ENCODE measurements around the gene KDM5B.

The KDM5B gene

DNA sequence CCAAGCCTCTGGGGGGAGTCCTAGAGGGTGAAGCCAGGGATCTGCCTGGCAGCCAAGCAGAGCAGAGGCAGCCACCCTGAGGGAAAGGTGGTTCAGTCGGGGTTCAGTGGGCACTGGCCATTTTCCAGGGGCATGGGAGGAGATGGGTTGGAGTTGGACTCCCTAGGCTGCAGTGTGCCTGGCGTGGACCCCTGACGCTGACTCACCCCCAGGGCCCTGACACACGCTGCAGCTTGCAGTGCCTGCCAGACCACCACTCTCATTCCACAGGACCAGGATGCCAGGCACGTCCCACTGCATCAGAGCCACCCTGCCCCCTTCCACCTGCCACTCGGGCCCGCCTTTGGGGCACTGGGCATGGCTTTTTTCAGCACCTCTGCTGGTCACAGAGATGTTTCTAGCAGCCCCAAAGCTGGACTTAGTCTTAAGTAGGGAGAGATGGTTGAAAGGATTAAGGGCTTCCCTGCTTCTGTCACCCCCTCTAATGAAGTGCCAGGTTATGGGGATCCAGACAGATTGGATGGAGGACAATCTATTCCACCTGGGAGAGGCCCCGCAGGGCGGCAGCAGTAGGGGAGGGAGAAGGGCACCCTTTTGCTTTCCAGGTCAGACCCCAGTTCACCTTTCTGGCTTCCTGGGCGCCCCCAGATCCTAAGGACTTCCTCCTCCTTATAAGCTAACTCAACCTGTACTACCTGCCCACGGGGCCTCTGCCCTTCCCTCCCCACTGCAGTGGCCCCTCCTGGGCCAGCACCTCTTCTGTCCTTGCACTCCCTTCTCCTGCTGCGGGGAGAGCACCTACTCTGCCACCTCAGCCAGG, 99.6 kb downstream of the KDM5B start:
- Histone ChIP-seq H3K27me3 (ENCODE audit: control insufficient read depth in 5 of 5, insufficient read depth in 4 of 5, low read length in 5 of 5) (peaks cover 40 to 78% (median 65%) of the 10 kb centered on the region in 5 donors), H3K27ac (ENCODE audit: low read depth, low read length) (no peak overlapping the region), H3K9ac (ENCODE audit: low read length in 5 of 5) (no peak overlapping the region), H3K9me3 (ENCODE audit: control insufficient read depth in 5 of 5, low read length in 5 of 5) (no peaks in the 10 kb centered on the region), H3K4me3 (ENCODE audit: low read depth in 1 of 5, low read length in 5 of 5) (no peak overlapping the region), H3K4me1 (ENCODE audit: control insufficient read depth in 5 of 5, insufficient read depth in 5 of 5, low read length in 5 of 5) (peaks cover 0 to 16% (median 16%) of the 10 kb centered on the region in 5 donors), H3K36me3 (ENCODE audit: control insufficient read depth in 5 of 5, insufficient read depth in 5 of 5, low read length in 5 of 5) (no peaks in the 10 kb centered on the region)

DNA sequence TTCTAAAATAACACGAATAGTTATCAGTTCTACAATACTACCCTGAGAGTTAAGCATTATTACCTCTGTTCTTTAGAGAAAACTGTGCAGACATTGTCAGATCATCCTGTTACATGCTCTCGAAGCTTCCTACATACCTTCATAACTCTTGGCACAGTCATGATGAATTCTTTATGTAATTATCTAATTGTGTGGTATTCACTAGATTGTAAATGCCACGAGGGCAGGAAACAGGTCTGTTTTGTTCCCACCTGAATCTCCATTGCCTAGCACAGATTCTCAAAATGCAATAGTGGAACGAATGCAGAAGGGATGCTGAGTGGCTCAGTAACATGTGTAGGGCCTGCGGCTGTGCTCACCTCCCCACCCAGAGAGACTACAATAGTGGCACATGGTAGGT, 101.4 kb downstream of the KDM5B start:
- Histone ChIP-seq H3K27me3 (ENCODE audit: control insufficient read depth in 5 of 5, insufficient read depth in 4 of 5, low read length in 5 of 5) (peaks cover 40 to 86% (median 72%) of the 10 kb centered on the region in 5 donors), H3K9me3 (ENCODE audit: control insufficient read depth in 5 of 5, low read length in 5 of 5) (no peaks in the 10 kb centered on the region), H3K9ac (ENCODE audit: low read length in 5 of 5) (no peak overlapping the region), H3K4me1 (ENCODE audit: control insufficient read depth in 5 of 5, insufficient read depth in 5 of 5, low read length in 5 of 5) (peaks cover 0 to 16% (median 16%) of the 10 kb centered on the region in 5 donors), H3K27ac (ENCODE audit: low read depth, low read length) (no peak overlapping the region), H3K36me3 (ENCODE audit: control insufficient read depth in 5 of 5, insufficient read depth in 5 of 5, low read length in 5 of 5) (no peaks in the 10 kb centered on the region), H3K4me3 (ENCODE audit: low read depth in 1 of 5, low read length in 5 of 5) (no peak overlapping the region)

DNA sequence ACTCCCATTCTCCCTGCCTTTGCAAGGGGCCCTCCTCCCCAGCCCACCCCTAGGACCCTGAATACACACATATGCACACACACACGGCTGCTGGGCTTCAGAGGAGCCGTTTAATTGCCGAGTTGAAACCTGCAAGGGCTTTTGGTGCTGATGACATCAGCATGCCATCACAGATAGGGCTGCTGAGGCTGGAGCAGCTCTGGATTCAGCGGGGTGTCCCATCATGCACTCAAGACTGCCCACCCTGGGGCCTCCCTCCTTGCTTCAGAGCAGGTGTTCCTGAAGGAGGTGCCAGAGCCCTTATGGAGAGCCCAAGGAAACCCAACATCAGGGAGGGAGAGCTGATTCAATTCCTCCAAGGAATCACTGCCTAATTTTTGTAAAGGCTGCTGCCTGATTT, 103.6 kb downstream of the KDM5B start:
- Histone ChIP-seq H3K36me3 (ENCODE audit: control insufficient read depth in 5 of 5, insufficient read depth in 5 of 5, low read length in 5 of 5) (no peaks in the 10 kb centered on the region), H3K9me3 (ENCODE audit: control insufficient read depth in 5 of 5, low read length in 5 of 5) (no peaks in the 10 kb centered on the region), H3K27ac (ENCODE audit: low read depth, low read length) (no peak overlapping the region), H3K27me3 (ENCODE audit: control insufficient read depth in 5 of 5, insufficient read depth in 4 of 5, low read length in 5 of 5) (peaks cover 34 to 70% (median 52%) of the 10 kb centered on the region in 5 donors), H3K9ac (ENCODE audit: low read length in 5 of 5) (no peak overlapping the region), H3K4me1 (ENCODE audit: control insufficient read depth in 5 of 5, insufficient read depth in 5 of 5, low read length in 5 of 5) (peaks cover 0 to 6% (median 4%) of the 10 kb centered on the region in 5 donors), H3K4me3 (ENCODE audit: low read depth in 1 of 5, low read length in 5 of 5) (no peak overlapping the region)

DNA sequence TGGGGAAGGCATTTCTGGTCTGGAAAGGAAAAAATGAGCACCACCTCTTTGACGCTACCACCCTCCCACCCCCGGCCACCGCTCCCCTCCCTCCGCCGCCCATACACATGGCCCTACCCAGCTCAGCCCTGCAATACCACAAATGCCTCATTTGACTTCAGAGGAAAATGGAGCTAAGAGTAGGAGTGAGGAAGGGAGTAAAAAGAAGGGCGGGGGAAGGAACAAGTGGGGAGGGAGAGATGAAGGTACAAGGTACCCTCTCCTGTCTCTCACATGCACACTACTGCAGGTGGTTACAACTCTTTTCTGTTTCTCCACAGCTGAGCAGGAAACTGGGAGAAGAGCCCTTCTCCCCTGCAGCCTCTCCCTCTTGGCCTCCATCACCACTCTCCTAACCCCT, 105.0 kb downstream of the KDM5B start:
- no peaks in the 10 kb centered on the region for H3K9me3 ChIP-seq (ENCODE audit: control insufficient read depth in 5 of 5, low read length in 5 of 5)
- H3K27ac ChIP-seq (ENCODE audit: low read depth, low read length) = no peak overlapping the region
- H3K4me1 ChIP-seq (ENCODE audit: control insufficient read depth in 5 of 5, insufficient read depth in 5 of 5, low read length in 5 of 5) = no peaks in the 10 kb centered on the region
- H3K9ac ChIP-seq (ENCODE audit: low read length in 5 of 5) = no peak overlapping the region
- H3K27me3 ChIP-seq (ENCODE audit: control insufficient read depth in 5 of 5, insufficient read depth in 4 of 5, low read length in 5 of 5) = peaks cover 22 to 58% (median 40%) of the 10 kb centered on the region in 5 donors
- H3K36me3 ChIP-seq (ENCODE audit: control insufficient read depth in 5 of 5, insufficient read depth in 5 of 5, low read length in 5 of 5) = no peaks in the 10 kb centered on the region
- H3K4me3 ChIP-seq (ENCODE audit: low read depth in 1 of 5, low read length in 5 of 5) = no peak overlapping the region

DNA sequence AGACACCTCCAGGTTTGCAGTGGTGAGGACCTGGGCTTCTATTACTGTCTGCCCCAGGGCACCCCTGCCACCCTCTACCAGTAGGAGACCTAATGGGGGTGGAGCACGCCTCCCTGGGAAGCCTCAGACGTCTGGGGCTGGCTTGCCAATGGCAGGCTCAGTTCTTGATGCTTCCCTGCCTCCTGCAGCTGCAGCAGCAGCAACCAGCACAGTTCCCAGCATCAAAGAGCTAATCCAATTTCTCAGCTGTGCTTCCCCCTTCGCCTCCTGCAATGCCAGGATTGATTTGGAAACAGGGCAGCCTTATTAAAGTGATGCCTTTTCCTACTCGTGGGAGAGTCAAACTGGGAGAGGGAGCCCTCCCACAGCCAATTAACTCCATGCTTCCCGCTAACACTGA, 106.1 kb downstream of the KDM5B start:
- no peaks in the 10 kb centered on the region for H3K9me3 ChIP-seq (ENCODE audit: control insufficient read depth in 5 of 5, low read length in 5 of 5)
- H3K27ac ChIP-seq (ENCODE audit: low read depth, low read length) = no peak overlapping the region
- peaks cover 17 to 56% (median 31%) of the 10 kb centered on the region in 5 donors for H3K27me3 ChIP-seq (ENCODE audit: control insufficient read depth in 5 of 5, insufficient read depth in 4 of 5, low read length in 5 of 5)
- H3K36me3 ChIP-seq (ENCODE audit: control insufficient read depth in 5 of 5, insufficient read depth in 5 of 5, low read length in 5 of 5) = no peaks in the 10 kb centered on the region
- H3K9ac ChIP-seq (ENCODE audit: low read length in 5 of 5) = no peak overlapping the region
- no peak overlapping the region for H3K4me3 ChIP-seq (ENCODE audit: low read depth in 1 of 5, low read length in 5 of 5)
- no peaks in the 10 kb centered on the region for H3K4me1 ChIP-seq (ENCODE audit: control insufficient read depth in 5 of 5, insufficient read depth in 5 of 5, low read length in 5 of 5)

DNA sequence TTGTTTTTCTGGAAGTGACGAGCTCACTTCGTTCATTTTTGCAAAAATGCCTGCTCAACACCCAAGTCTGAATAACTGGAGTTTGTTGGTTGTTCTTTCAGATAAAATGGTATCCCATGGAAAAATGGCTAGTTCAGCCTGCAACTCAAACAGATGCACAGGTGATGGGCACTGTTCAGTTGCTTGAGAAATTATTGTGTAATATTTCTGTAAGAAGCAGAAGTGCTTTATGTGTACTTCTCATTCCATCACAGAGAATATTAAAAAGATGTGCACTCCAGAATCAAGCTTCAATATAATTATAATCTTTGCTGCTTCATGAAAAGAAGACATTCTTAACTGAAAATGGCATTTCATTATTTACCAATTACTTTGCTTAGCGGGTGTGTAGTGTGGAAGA, 107.0 kb downstream of the KDM5B start:
- Histone ChIP-seq H3K27me3 (ENCODE audit: control insufficient read depth in 5 of 5, insufficient read depth in 4 of 5, low read length in 5 of 5) (peaks cover 25 to 56% (median 37%) of the 10 kb centered on the region in 5 donors), H3K4me3 (ENCODE audit: low read depth in 1 of 5, low read length in 5 of 5) (no peak overlapping the region), H3K9me3 (ENCODE audit: control insufficient read depth in 5 of 5, low read length in 5 of 5) (no peaks in the 10 kb centered on the region), H3K27ac (ENCODE audit: low read depth, low read length) (no peak overlapping the region), H3K9ac (ENCODE audit: low read length in 5 of 5) (no peak overlapping the region), H3K36me3 (ENCODE audit: control insufficient read depth in 5 of 5, insufficient read depth in 5 of 5, low read length in 5 of 5) (no peaks in the 10 kb centered on the region), H3K4me1 (ENCODE audit: control insufficient read depth in 5 of 5, insufficient read depth in 5 of 5, low read length in 5 of 5) (no peaks in the 10 kb centered on the region)

DNA sequence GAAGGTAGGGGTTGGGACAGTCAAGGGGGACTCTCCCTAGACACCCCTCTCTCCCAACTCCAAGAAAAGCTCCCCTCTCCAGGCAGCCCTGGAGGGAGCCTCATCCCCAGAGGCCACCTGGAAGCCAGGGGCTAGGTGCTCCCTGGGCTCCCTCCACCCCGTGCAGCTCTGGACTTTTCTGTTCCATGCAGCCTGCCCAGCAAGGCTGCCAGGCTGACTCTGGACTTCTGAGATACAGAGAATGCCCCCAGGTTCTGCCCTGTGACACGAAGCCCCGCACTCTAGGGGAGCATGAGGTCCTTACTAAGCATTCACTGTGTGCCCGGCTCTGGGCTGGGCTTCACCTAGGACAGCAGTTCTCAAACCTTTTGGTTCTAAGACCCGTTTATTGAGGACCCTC, 108.2 kb downstream of the KDM5B start:
- no peak overlapping the region for H3K27ac ChIP-seq (ENCODE audit: low read depth, low read length)
- peaks cover 21 to 55% (median 31%) of the 10 kb centered on the region in 5 donors for H3K27me3 ChIP-seq (ENCODE audit: control insufficient read depth in 5 of 5, insufficient read depth in 4 of 5, low read length in 5 of 5)
- H3K9ac ChIP-seq (ENCODE audit: low read length in 5 of 5) = no peak overlapping the region
- no peaks in the 10 kb centered on the region for H3K4me1 ChIP-seq (ENCODE audit: control insufficient read depth in 5 of 5, insufficient read depth in 5 of 5, low read length in 5 of 5)
- no peaks in the 10 kb centered on the region for H3K36me3 ChIP-seq (ENCODE audit: control insufficient read depth in 5 of 5, insufficient read depth in 5 of 5, low read length in 5 of 5)
- H3K9me3 ChIP-seq (ENCODE audit: control insufficient read depth in 5 of 5, low read length in 5 of 5) = no peaks in the 10 kb centered on the region
- H3K4me3 ChIP-seq (ENCODE audit: low read depth in 1 of 5, low read length in 5 of 5) = no peak overlapping the region

DNA sequence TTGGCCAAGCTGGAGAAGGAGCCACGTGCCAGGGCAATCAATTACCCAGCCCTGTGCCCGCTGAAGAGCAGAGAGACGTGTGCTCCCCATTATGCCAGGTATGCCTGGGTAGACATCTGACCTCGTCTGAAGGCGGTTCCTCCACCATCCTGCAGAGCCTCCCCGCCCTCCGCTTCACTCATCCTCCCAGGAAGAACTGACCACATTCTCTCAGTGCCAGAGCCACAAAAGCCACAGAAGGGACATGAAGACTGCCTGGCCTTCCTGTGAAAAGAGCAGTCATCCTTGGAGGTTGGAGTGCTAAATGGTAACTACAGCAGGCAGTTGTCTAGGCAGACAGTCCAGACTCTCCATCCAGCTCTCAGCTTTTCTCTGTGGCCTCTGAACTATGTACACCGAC, 109.9 kb downstream of the KDM5B start:
- no peak overlapping the region for H3K9ac ChIP-seq (ENCODE audit: low read length in 5 of 5)
- H3K27me3 ChIP-seq (ENCODE audit: control insufficient read depth in 5 of 5, insufficient read depth in 4 of 5, low read length in 5 of 5) = peaks cover 15 to 45% (median 27%) of the 10 kb centered on the region in 5 donors
- H3K4me1 ChIP-seq (ENCODE audit: control insufficient read depth in 5 of 5, insufficient read depth in 5 of 5, low read length in 5 of 5) = no peaks in the 10 kb centered on the region
- no peaks in the 10 kb centered on the region for H3K9me3 ChIP-seq (ENCODE audit: control insufficient read depth in 5 of 5, low read length in 5 of 5)
- H3K36me3 ChIP-seq (ENCODE audit: control insufficient read depth in 5 of 5, insufficient read depth in 5 of 5, low read length in 5 of 5) = no peaks in the 10 kb centered on the region
- no peak overlapping the region for H3K27ac ChIP-seq (ENCODE audit: low read depth, low read length)
- H3K4me3 ChIP-seq (ENCODE audit: low read depth in 1 of 5, low read length in 5 of 5) = no peak overlapping the region

DNA sequence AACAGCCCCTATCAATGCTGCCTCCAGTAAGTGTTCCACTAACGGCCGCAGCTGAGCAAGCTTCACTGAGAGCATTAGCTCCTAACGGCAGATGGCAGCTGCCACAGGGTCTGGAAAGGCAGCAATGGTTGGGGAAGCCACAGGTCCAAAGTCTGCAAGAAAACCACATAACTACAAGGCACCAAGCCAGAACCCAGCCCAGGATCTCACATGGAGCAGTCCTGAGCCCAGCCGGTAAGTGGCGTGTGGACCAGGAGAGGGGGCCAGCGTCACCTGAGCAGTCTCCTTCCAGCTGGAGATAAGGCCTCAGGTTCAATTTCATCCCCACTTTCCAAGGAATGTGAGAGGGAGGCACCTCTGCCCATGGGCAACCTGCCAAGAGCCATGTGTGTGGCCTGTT, 111.2 kb downstream of the KDM5B start:
- Histone ChIP-seq H3K27ac (ENCODE audit: low read depth, low read length) (no peak overlapping the region), H3K4me1 (ENCODE audit: control insufficient read depth in 5 of 5, insufficient read depth in 5 of 5, low read length in 5 of 5) (no peaks in the 10 kb centered on the region), H3K4me3 (ENCODE audit: low read depth in 1 of 5, low read length in 5 of 5) (no peak overlapping the region), H3K36me3 (ENCODE audit: control insufficient read depth in 5 of 5, insufficient read depth in 5 of 5, low read length in 5 of 5) (no peaks in the 10 kb centered on the region), H3K9me3 (ENCODE audit: control insufficient read depth in 5 of 5, low read length in 5 of 5) (no peaks in the 10 kb centered on the region), H3K9ac (ENCODE audit: low read length in 5 of 5) (no peak overlapping the region), H3K27me3 (ENCODE audit: control insufficient read depth in 5 of 5, insufficient read depth in 4 of 5, low read length in 5 of 5) (peaks cover 14 to 42% (median 27%) of the 10 kb centered on the region in 5 donors)

DNA sequence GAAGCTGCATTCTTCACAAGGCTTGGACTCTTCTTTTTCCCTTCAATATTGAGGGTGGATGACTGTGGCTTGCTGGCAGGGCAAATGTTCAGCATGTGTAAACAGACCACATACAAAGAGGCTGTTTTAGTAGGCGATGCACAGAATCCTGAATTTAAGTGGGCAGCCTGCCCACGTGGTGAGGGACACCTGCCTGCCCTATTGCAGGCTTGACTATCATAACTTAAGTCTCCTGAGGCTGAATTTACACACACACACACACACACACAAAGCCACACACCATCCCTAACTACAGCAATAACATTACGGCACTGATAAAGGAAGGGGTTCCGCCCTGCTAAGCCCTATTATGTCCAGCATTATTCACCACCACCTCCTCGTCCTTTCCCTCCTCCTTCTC, 113.9 kb downstream of the KDM5B start:
- no peaks in the 10 kb centered on the region for H3K4me1 ChIP-seq (ENCODE audit: control insufficient read depth in 5 of 5, insufficient read depth in 5 of 5, low read length in 5 of 5)
- H3K36me3 ChIP-seq (ENCODE audit: control insufficient read depth in 5 of 5, insufficient read depth in 5 of 5, low read length in 5 of 5) = no peaks in the 10 kb centered on the region
- H3K27me3 ChIP-seq (ENCODE audit: control insufficient read depth in 5 of 5, insufficient read depth in 4 of 5, low read length in 5 of 5) = peaks cover 14 to 50% (median 37%) of the 10 kb centered on the region in 5 donors

More for the DNA sequence above, 113.9 kb downstream of the KDM5B start:
- H3K4me3 ChIP-seq (ENCODE audit: low read depth in 1 of 5, low read length in 5 of 5) = no peak overlapping the region
- H3K27ac ChIP-seq (ENCODE audit: low read depth, low read length) = no peak overlapping the region
- H3K9ac ChIP-seq (ENCODE audit: low read length in 5 of 5) = no peak overlapping the region
- no peaks in the 10 kb centered on the region for H3K9me3 ChIP-seq (ENCODE audit: control insufficient read depth in 5 of 5, low read length in 5 of 5)
